Pancreas (tissue), 10 donors: Measurements from ENCODE around the gene ELP4. TPM values are rescaled to one million over a fixed set of nuclear protein-coding genes. Genes with fewer than 3 reads are reported as not detected.

ENCODE experiments used
- ATAC-seq, 4 donors: fragments of 200-7000 bp; cut with Tn5 transposase; one replicate each; pipeline versions ENCODE4 v1.8.0 to v1.9.1; 2020; ENCODE audit warnings: mild to moderate bottlenecking in 4 of 4, moderate library complexity in 4 of 4
- DNase-seq, 6 donors: peaks; one replicate each; pipeline ENCODE4 v3.0.0-alpha.2; 2020
- FAIRE-seq: peaks from 2 replicates; lab custom pipeline; 2012; peaks lifted over from hg19 to GRCh38; lab: Jason Lieb, UNC
- H3K27ac ChIP-seq, 4 donors: fragments of 200-600 bp; sonication (generic); 1 replicate in 3 of 4; 2 replicates in 1 of 4; pipeline versions ENCODE4 v1.5.0 to v1.8.0; 2020
- H3K27me3 ChIP-seq, 4 donors: fragments of 200-600 bp; one replicate each; pipeline ENCODE4 v1.8.0; 2021
- H3K36me3 ChIP-seq, 3 donors: fragments of 200-600 bp; sonication (generic) in 1 of 3; one replicate each; pipeline versions ENCODE4 v1.5.0 to v1.8.0; 2020 to 2021
- H3K4me1 ChIP-seq, 3 donors: fragments of 200-600 bp; one replicate each; pipeline ENCODE4 v1.8.0; 2021
- H3K4me3 ChIP-seq, 4 donors: fragments of 200-600 bp; sonication (generic) in 2 of 4; one replicate each; pipeline versions ENCODE4 v1.5.0 to v1.8.0; 2020 to 2021
- H3K9me3 ChIP-seq, 4 donors: fragments of 200-600 bp; one replicate each; pipeline ENCODE4 v1.8.0; 2021
- CTCF ChIP-seq, 4 donors: fragments of 200-600 bp; sonication (generic) in 3 of 4; IDR thresholded peaks; one replicate each; pipeline versions ENCODE4 v1.5.0 to v1.8.0; 2021; ENCODE audit warnings: antibody characterized with exemption in 4 of 4
- WGBS, 2 donors: extraction: QIAGEN DNeasy Blood & Tissue Kit; methylation state at CpG; one replicate each; pipeline ENCODE4 v1.1.7; 2013; 5-methylcytosine and 5-hydroxymethylcytosine counted together
- intact Hi-C, 3 donors: fragments of 100-400 bp; cut with DNase I; formaldehyde crosslinking; loops; one replicate each; pipeline versions ENCODE4 v1.11.1 to v1.14.2; 2022
- polyA plus RNA-seq, 2 donors: library from polyadenylated mRNA; stranded (reverse); fragments of 200-250 nt; gene quantifications; one replicate each; pipeline ENCODE4 v1.2.3, GENCODE V29; 2013
- total RNA-seq, 6 donors: library from RNA; stranded (reverse); fragmentation: NEBNext Ultra II Directional in 4 of 6; extraction: Animal tissue kit (Norgen Biotek cat#: 25700) in 4 of 6; gene quantifications; one replicate each; pipeline versions ENCODE4 v1.2.1 to v1.2.4, GENCODE V29; 2021 to 2023
- donor health status: healthy with polysubstance abuse.
- donor health status: DM: no; HTN: no; CAD: no; lungs with moderate emphysema.
- donor health status: DM: no; HTN: no; CAD: no.
- donor health status: control.
- donor health status: control.
- donor health status: Bipolar disorder and iron deficiency.
- donor health status: DM: yes; HTN: yes; CAD: no.
- donor health status: DM: no; HTN: no; CAD: no.
- donor health status: DM: no; HTN: no; CAD: no.
- donor health status: DM: yes; HTN: yes; CAD: no.

Gene ELP4
- total and polyA plus RNA-seq, 8 donors = 8.7 to 13.2 (median 9.9) TPM

GRCh38 chr11:31636983-31637382 lies 127.4 kb downstream of the ELP4 start:
- intact Hi-C loops = no loop called here
- Histone ChIP-seq H3K27ac (no peak overlapping the region), H3K4me3 (no peak overlapping the region), H3K9me3 (no peaks in the 10 kb centered on the region), H3K4me1 (peaks cover 0 to 20% (median 2%) of the 10 kb centered on the region in 3 donors), H3K27me3 (no peaks in the 10 kb centered on the region), H3K36me3 (no peaks in the 10 kb centered on the region)
- DNase-seq (no peak), ATAC-seq (peak in 3 of 4 donors; percentile 59 to 69 (median 68)), FAIRE-seq (no peak)
- WGBS, 2 donors = 45 to 61% methylated on average over 4 of the region's 4 CpGs
- TF ChIP-seq CTCF (IDR thresholded peaks at IDR 0.05) = no peak

- H3K36me3 ChIP-seq = no peaks in the 10 kb centered on the region
- H3K9me3 ChIP-seq = no peaks in the 10 kb centered on the region
- intact Hi-C loops = no loop called here
- ATAC-seq (peak; percentile 63 to 95 (median 82)), DNase-seq (no peak), FAIRE-seq (no peak)
- no peaks in the 10 kb centered on the region for H3K27me3 ChIP-seq
- peaks cover 0 to 20% (median 2%) of the 10 kb centered on the region in 3 donors for H3K4me1 ChIP-seq
- TF ChIP-seq CTCF (IDR thresholded peaks at IDR 0.05) = no peak
- no peak overlapping the region for H3K4me3 ChIP-seq
- peak overlapping the region in 2 of 4 donors; percentile 6 to 43 for H3K27ac ChIP-seq
These were observed 131.0 kb downstream of the ELP4 start for GRCh38 chr11:31640611-31641010.

- FAIRE-seq = no peak
- peak in 3 of 4 donors; percentile 42 to 67 (median 54) for ATAC-seq
- no peaks in the 10 kb centered on the region for H3K9me3 ChIP-seq
- TF ChIP-seq CTCF (IDR thresholded peaks at IDR 0.05) = no peak
- no peak overlapping the region for H3K27ac ChIP-seq
- intact Hi-C loops = no loop called here
- DNase-seq = peak in 1 of 6 donors; percentile 13
- H3K27me3 ChIP-seq = no peaks in the 10 kb centered on the region
- peaks cover 0 to 20% (median 2%) of the 10 kb centered on the region in 3 donors for H3K4me1 ChIP-seq
- WGBS, 2 donors = 88 to 91% methylated on average over 3 of the region's 3 CpGs
- no peak overlapping the region for H3K4me3 ChIP-seq
- no peaks in the 10 kb centered on the region for H3K36me3 ChIP-seq
These were observed 132.0 kb downstream of the ELP4 start for GRCh38 chr11:31641477-31642062.

- Histone ChIP-seq H3K9me3 (no peaks in the 10 kb centered on the region), H3K27me3 (no peaks in the 10 kb centered on the region), H3K27ac (no peak overlapping the region), H3K36me3 (no peaks in the 10 kb centered on the region), H3K4me1 (peaks cover 0 to 6% (median 2%) of the 10 kb centered on the region in 3 donors), H3K4me3 (no peak overlapping the region)
- FAIRE-seq (no peak), ATAC-seq (no peak), DNase-seq (no peak)
- 67 to 73% methylated on average over 1 of the region's 1 CpG for WGBS, 2 donors
- intact Hi-C loops = no loop called here
- TF ChIP-seq CTCF (IDR thresholded peaks at IDR 0.05) = no peak
These were observed 134.3 kb downstream of the ELP4 start for GRCh38 chr11:31643857-31644256.

GRCh38 chr11:31645747-31646146 lies 136.2 kb downstream of the ELP4 start:
- H3K27ac ChIP-seq = no peak overlapping the region
- DNase-seq (no peak), FAIRE-seq (no peak), ATAC-seq (peak in 1 of 4 donors; percentile 46)
- H3K4me1 ChIP-seq = peaks cover 0 to 2% (median 0%) of the 10 kb centered on the region in 3 donors
- H3K27me3 ChIP-seq = no peaks in the 10 kb centered on the region
- H3K36me3 ChIP-seq = no peaks in the 10 kb centered on the region
- no peak overlapping the region for H3K4me3 ChIP-seq
- no peak for TF ChIP-seq CTCF (IDR thresholded peaks at IDR 0.05)
- intact Hi-C loops = no loop called here
- H3K9me3 ChIP-seq = no peaks in the 10 kb centered on the region
